Activated naive CD4-positive, alpha-beta T cell treated with anti-CD3 and anti-CD28 coated beads for 36 hours (primary cell): Measurements from ENCODE around the gene LMOD1. TPM values are rescaled to one million over a fixed set of nuclear protein-coding genes. Genes with fewer than 3 reads are reported as not detected.
"Not testable (repeated sequence)": the region's sequence is repeated elsewhere in the genome, so short reads cannot be mapped to it uniquely, and the experiment has no call there.

Source experiments
- CTCF ChIA-PET: fragments of 350-600 bp; sonication (Branson Sonifier 250); formaldehyde crosslinking; loops from one replicate; lab custom pipeline; 2021; ENCODE audit warnings: antibody characterized with exemption; lab: Charles Lee
- DNase-seq: peaks from one replicate; pipeline ENCODE4 v3.0.0-alpha.2; 2020
- H3K27ac Mint-ChIP-seq: one replicate; pipeline ENCODE4 v1.8.0; 2021; ENCODE audit warnings: mild to moderate bottlenecking, mixed read lengths
- H3K27me3 Mint-ChIP-seq: one replicate; pipeline ENCODE4 v1.8.0; 2021; ENCODE audit warnings: low read depth, mixed read lengths
- H3K36me3 Mint-ChIP-seq: one replicate; pipeline ENCODE4 v1.8.0; 2021; ENCODE audit warnings: low read depth, mixed read lengths
- H3K4me1 Mint-ChIP-seq: one replicate; pipeline ENCODE4 v1.8.0; 2021; ENCODE audit warnings: low read depth, mixed read lengths
- H3K4me3 Mint-ChIP-seq: one replicate; pipeline ENCODE4 v1.8.0; 2021; ENCODE audit warnings: mild to moderate bottlenecking, moderate library complexity, mixed read lengths
- H3K9me3 Mint-ChIP-seq: one replicate; pipeline ENCODE4 v1.8.0; 2021; ENCODE audit warnings: mixed read lengths
- intact Hi-C: fragments of 100-400 bp; cut with micrococcal nuclease; formaldehyde crosslinking; loops from one replicate; pipeline ENCODE4 v1.15.1; 2023
- total RNA-seq, 2 experiments: library from RNA; stranded (reverse); gene quantifications; one replicate each; pipeline ENCODE4 v1.2.3, GENCODE V29; 2021

The LMOD1 gene
- total RNA-seq, 2 experiments from 2014 or later: not detected

- no peak overlapping the region for H3K27ac Mint-ChIP-seq
- CTCF ChIA-PET: interaction anchor here (1.0 to 3.4 kb wide), 2 partner anchors 17 to 49 kb away, joined by 3 to 17 read pairs; no protein-coding TSS in a partner anchor
Observed at GRCh38 chr1:201945157-201945556, 1.2 kb downstream of the LMOD1 start.

GRCh38 chr1:201944639-201945038, 1.7 kb downstream of the LMOD1 start:
- Mint-ChIP-seq H3K4me1 (peaks cover 15% of the 10 kb centered on the region), H3K4me3 (no peak overlapping the region), H3K27me3 (peaks cover 39% of the 10 kb centered on the region), H3K9me3 (no peaks in the 10 kb centered on the region), H3K36me3 (no peaks in the 10 kb centered on the region), H3K27ac (no peak overlapping the region)
- CTCF ChIA-PET: interaction anchor here (3.4 kb wide), 1 partner anchor 49 kb away, joined by 17 read pairs; no protein-coding TSS in a partner anchor
- DNase-seq: no peak
- intact Hi-C loops: no loop called here

More at GRCh38 chr1:201945157-201945556, 1.2 kb downstream of the LMOD1 start:
- no peaks in the 10 kb centered on the region for H3K9me3 Mint-ChIP-seq
- peaks cover 39% of the 10 kb centered on the region for H3K27me3 Mint-ChIP-seq
- intact Hi-C loops: no loop called here
- no peaks in the 10 kb centered on the region for H3K36me3 Mint-ChIP-seq
- no peak overlapping the region for H3K4me3 Mint-ChIP-seq
- DNase-seq: no peak
- H3K4me1 Mint-ChIP-seq: peaks cover 15% of the 10 kb centered on the region

- intact Hi-C loops: no loop called here
- Mint-ChIP-seq H3K36me3 (no peaks in the 10 kb centered on the region), H3K4me3 (no peak overlapping the region), H3K27ac (no peak overlapping the region), H3K4me1 (peaks cover 15% of the 10 kb centered on the region), H3K27me3 (peaks cover 39% of the 10 kb centered on the region), H3K9me3 (no peaks in the 10 kb centered on the region)
- CTCF ChIA-PET: interaction anchor here (3.4 kb wide), 1 partner anchor 48 kb away, joined by 17 read pairs; no protein-coding TSS in a partner anchor
- DNase-seq: no peak
Observed at GRCh38 chr1:201944002-201944401, 2.3 kb downstream of the LMOD1 start.

GRCh38 chr1:201942129-201942495, 4.2 kb downstream of the LMOD1 start:
- Mint-ChIP-seq H3K36me3 (no peaks in the 10 kb centered on the region), H3K4me1 (peaks cover 15% of the 10 kb centered on the region), H3K27me3 (peaks cover 33% of the 10 kb centered on the region), H3K9me3 (no peaks in the 10 kb centered on the region), H3K4me3 (no peak overlapping the region), H3K27ac (no peak overlapping the region)
- intact Hi-C loops: no loop called here
- CTCF ChIA-PET: interaction anchor here (0.5 kb wide), 1 partner anchor 74 kb away, joined by 5 read pairs; no protein-coding TSS in a partner anchor
- DNase-seq: no peak

GRCh38 chr1:201941420-201942128, 4.8 kb downstream of the LMOD1 start:
- peaks cover 12% of the 10 kb centered on the region for H3K4me1 Mint-ChIP-seq
- no peaks in the 10 kb centered on the region for H3K36me3 Mint-ChIP-seq
- H3K9me3 Mint-ChIP-seq: no peaks in the 10 kb centered on the region
- no peak overlapping the region for H3K4me3 Mint-ChIP-seq
- H3K27ac Mint-ChIP-seq: no peak overlapping the region
- H3K27me3 Mint-ChIP-seq: peaks cover 28% of the 10 kb centered on the region
- intact Hi-C loops: no loop called here
- CTCF ChIA-PET: interaction anchor here (0.5 kb wide), 1 partner anchor 73 kb away, joined by 5 read pairs; no protein-coding TSS in a partner anchor
- no peak for DNase-seq

- H3K4me3 Mint-ChIP-seq, H3K4me1 Mint-ChIP-seq, H3K27ac Mint-ChIP-seq, H3K36me3 Mint-ChIP-seq, H3K9me3 Mint-ChIP-seq, DNase-seq, intact Hi-C loops: not testable (repeated sequence)
- peaks cover 19% of the 10 kb centered on the region for H3K27me3 Mint-ChIP-seq
- CTCF ChIA-PET: interaction anchor here (0.6 kb wide), 1 partner anchor 203 kb away, joined by 4 read pairs; no protein-coding TSS in a partner anchor
Observed at GRCh38 chr1:201940316-201940715, 6.0 kb downstream of the LMOD1 start.

- DNase-seq: no peak
- CTCF ChIA-PET: interaction anchor here (0.7 to 1.3 kb wide), 2 partner anchors 31 to 44 kb away, joined by 3 read pairs; no protein-coding TSS in a partner anchor
- H3K27ac Mint-ChIP-seq: no peak overlapping the region
- H3K9me3 Mint-ChIP-seq: no peaks in the 10 kb centered on the region
- H3K36me3 Mint-ChIP-seq: no peaks in the 10 kb centered on the region
- H3K4me1 Mint-ChIP-seq: no peaks in the 10 kb centered on the region
- H3K4me3 Mint-ChIP-seq: no peak overlapping the region
- intact Hi-C loops: no loop called here
- peaks cover 17% of the 10 kb centered on the region for H3K27me3 Mint-ChIP-seq
Observed at GRCh38 chr1:201939574-201939973, 6.8 kb downstream of the LMOD1 start.

- intact Hi-C loops: no loop called here
- Mint-ChIP-seq H3K27ac (no peak overlapping the region), H3K4me3 (no peak overlapping the region), H3K36me3 (no peaks in the 10 kb centered on the region), H3K9me3 (no peaks in the 10 kb centered on the region), H3K27me3 (peaks cover 16% of the 10 kb centered on the region), H3K4me1 (no peaks in the 10 kb centered on the region)
- CTCF ChIA-PET: interaction anchor here (0.5 to 1.3 kb wide), 3 partner anchors 29 to 43 kb away, joined by 3 read pairs; no protein-coding TSS in a partner anchor
- no peak for DNase-seq
Observed at GRCh38 chr1:201939148-201939547, 7.2 kb downstream of the LMOD1 start.

GRCh38 chr1:201938440-201939035, 7.8 kb downstream of the LMOD1 start:
- Mint-ChIP-seq H3K4me3 (no peak overlapping the region), H3K4me1 (no peaks in the 10 kb centered on the region), H3K27ac (no peak overlapping the region), H3K27me3 (peaks cover 12% of the 10 kb centered on the region), H3K9me3 (no peaks in the 10 kb centered on the region), H3K36me3 (no peaks in the 10 kb centered on the region)
- intact Hi-C loops: no loop called here
- DNase-seq: no peak
- CTCF ChIA-PET: interaction anchor here (0.5 to 1.3 kb wide), 3 partner anchors 13 to 43 kb away, joined by 3 to 4 read pairs (median 3); no protein-coding TSS in a partner anchor

GRCh38 chr1:201937624-201938213, 8.6 kb downstream of the LMOD1 start:
- Mint-ChIP-seq H3K27me3 (peaks cover 12% of the 10 kb centered on the region), H3K27ac (no peak overlapping the region), H3K4me3 (no peak overlapping the region), H3K4me1 (no peaks in the 10 kb centered on the region), H3K36me3 (no peaks in the 10 kb centered on the region), H3K9me3 (no peaks in the 10 kb centered on the region)
- CTCF ChIA-PET: interaction anchor here (0.6 to 1.2 kb wide), 3 partner anchors 14 to 229 kb away, joined by 3 to 4 read pairs (median 3); no protein-coding TSS in a partner anchor
- intact Hi-C loops: no loop called here
- no peak for DNase-seq

GRCh38 chr1:201933840-201934430, 12.4 kb downstream of the LMOD1 start:
- CTCF ChIA-PET: no interaction called here
- no peaks in the 10 kb centered on the region for H3K4me1 Mint-ChIP-seq
- H3K27me3 Mint-ChIP-seq: peaks cover 12% of the 10 kb centered on the region
- no peak overlapping the region for H3K27ac Mint-ChIP-seq
- no peaks in the 10 kb centered on the region for H3K36me3 Mint-ChIP-seq
- H3K9me3 Mint-ChIP-seq: no peaks in the 10 kb centered on the region
- intact Hi-C loops: no loop called here
- DNase-seq: no peak
- no peak overlapping the region for H3K4me3 Mint-ChIP-seq

- peaks cover 8% of the 10 kb centered on the region for H3K27me3 Mint-ChIP-seq
- DNase-seq: no peak
- intact Hi-C loops: no loop called here
- no peak overlapping the region for H3K4me3 Mint-ChIP-seq
- CTCF ChIA-PET: no interaction called here
- no peaks in the 10 kb centered on the region for H3K9me3 Mint-ChIP-seq
- H3K4me1 Mint-ChIP-seq: no peaks in the 10 kb centered on the region
- H3K27ac Mint-ChIP-seq: no peak overlapping the region
- no peaks in the 10 kb centered on the region for H3K36me3 Mint-ChIP-seq
Observed at GRCh38 chr1:201930803-201931202, 15.5 kb downstream of the LMOD1 start.
